Left lung (tissue), 10 donors: ENCODE data around the gene ASCL2. TPM values are rescaled to one million over a fixed set of nuclear protein-coding genes. Genes with fewer than 3 reads are reported as not detected.

Experiments
- ATAC-seq: fragments of 200-7000 bp; cut with Tn5 transposase; one replicate; pipeline ENCODE4 v1.9.1; 2020; ENCODE audit warnings: moderate library complexity
- DNase-seq, 4 donors: peaks; one replicate each; pipeline ENCODE4 v3.0.0-alpha.2; 2013 to 2020
- H3K27ac ChIP-seq, 2 donors: fragments of 200-600 bp; sonication (generic) in 1 of 2; one replicate each; pipeline versions ENCODE4 v1.5.0 to v1.8.0; 2020 to 2021
- H3K27me3 ChIP-seq, 2 donors: fragments of 200-600 bp; sonication (generic) in 1 of 2; one replicate each; pipeline versions ENCODE4 v1.5.0 to v1.8.0; 2020 to 2021
- H3K36me3 ChIP-seq, 2 donors: fragments of 200-600 bp; sonication (generic) in 1 of 2; one replicate each; pipeline versions ENCODE4 v1.5.0 to v1.8.0; 2020 to 2021
- H3K4me1 ChIP-seq, 2 donors: fragments of 200-600 bp; one replicate each; pipeline ENCODE4 v1.8.0; 2021
- H3K4me3 ChIP-seq, 2 donors: fragments of 200-600 bp; sonication (generic) in 1 of 2; one replicate each; pipeline versions ENCODE4 v1.5.0 to v1.8.0; 2020 to 2021; ENCODE audit warnings: mild to moderate bottlenecking in 1 of 2
- H3K9me3 ChIP-seq, 2 donors: fragments of 200-600 bp; sonication (generic) in 1 of 2; one replicate each; pipeline versions ENCODE4 v1.5.0 to v1.8.0; 2020 to 2021
- intact Hi-C, 2 donors: fragments of 100-400 bp; cut with DNase I; formaldehyde crosslinking; loops; one replicate each; pipeline versions ENCODE4 v1.11.2 to v1.14.2; 2022
- polyA plus RNA-seq, 6 donors: library from polyadenylated mRNA; unstranded; fragments of 120-200 nt; gene quantifications; one replicate each; pipeline ENCODE4 v1.2.1, GENCODE V29; 2013; ENCODE audit not compliant: insufficient read length in 6 of 6
- total RNA-seq, 2 donors: library from RNA; stranded (reverse); fragmentation: NEBNext Ultra II Directional; extraction: Animal tissue kit (Norgen Biotek cat#: 25700); gene quantifications; one replicate each; pipeline ENCODE4 v1.2.1, GENCODE V29; 2021
- TF ChIP-seq, protein P1 (sequence below), 2 donors: fragments of 200-600 bp; sonication (generic) in 1 of 2; IDR thresholded peaks; one replicate each; pipeline versions ENCODE4 v1.5.0 to v1.8.0; 2021; ENCODE audit warnings: antibody characterized with exemption in 2 of 2
- donor health status: DM: no; HTN: yes; CAD: no.
- donor health status: DM: no; HTN: no; CAD: no.

ASCL2 gene
- total and polyA plus RNA-seq, 8 donors: 0.50 to 2.3 (median 1.2) TPM

DNA sequence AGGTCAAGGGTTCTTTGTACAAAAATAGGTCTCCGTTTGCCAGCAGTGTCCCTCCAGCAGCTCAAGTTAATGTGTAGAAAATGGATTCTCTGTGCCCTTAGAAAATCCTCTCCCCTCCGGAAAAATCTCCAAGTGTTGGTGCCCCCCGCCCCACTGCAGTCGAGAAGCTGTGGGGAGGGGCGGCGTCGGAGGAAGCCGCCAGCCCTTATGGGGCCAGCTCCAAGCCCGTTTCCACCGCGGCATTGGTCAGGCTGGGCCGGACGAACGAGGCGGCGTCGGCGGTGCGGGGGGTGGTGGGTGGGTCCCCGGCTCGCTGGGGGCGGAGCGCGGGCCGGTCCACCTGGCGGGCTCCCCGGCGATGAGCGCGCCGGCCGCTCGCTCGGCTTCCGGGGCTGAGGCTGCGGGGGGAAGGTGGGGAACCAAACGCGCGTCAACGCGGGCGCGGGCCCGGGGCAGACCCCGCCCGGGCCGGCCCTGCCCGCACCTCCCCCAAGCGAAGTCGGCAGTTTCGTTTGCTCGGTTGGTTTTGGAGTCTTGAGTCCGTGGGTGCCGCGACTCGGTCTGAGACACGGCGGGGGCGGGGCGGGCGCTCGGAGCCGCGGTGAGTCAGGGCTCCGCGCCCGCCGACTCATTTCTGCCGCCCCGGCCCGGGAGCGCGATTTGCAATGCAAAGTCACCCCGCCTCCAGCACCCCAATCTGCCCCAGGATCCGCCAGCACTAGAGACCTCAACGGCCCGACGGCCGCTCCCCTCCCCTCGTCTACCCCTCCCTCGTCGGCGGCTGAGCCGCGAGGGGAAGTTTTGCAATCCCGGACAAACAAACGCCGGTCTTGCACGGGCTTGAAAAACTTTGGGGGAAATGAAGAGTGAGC is 1.4 kb downstream of the ASCL2 start:
- DNase-seq: peak; percentile 36 to 93 (median 77)
- TF ChIP-seq, protein P1, sequence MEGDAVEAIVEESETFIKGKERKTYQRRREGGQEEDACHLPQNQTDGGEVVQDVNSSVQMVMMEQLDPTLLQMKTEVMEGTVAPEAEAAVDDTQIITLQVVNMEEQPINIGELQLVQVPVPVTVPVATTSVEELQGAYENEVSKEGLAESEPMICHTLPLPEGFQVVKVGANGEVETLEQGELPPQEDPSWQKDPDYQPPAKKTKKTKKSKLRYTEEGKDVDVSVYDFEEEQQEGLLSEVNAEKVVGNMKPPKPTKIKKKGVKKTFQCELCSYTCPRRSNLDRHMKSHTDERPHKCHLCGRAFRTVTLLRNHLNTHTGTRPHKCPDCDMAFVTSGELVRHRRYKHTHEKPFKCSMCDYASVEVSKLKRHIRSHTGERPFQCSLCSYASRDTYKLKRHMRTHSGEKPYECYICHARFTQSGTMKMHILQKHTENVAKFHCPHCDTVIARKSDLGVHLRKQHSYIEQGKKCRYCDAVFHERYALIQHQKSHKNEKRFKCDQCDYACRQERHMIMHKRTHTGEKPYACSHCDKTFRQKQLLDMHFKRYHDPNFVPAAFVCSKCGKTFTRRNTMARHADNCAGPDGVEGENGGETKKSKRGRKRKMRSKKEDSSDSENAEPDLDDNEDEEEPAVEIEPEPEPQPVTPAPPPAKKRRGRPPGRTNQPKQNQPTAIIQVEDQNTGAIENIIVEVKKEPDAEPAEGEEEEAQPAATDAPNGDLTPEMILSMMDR (IDR thresholded peaks at IDR 0.05): no peak
- peak overlapping the region; percentile 29 to 52 for H3K4me3 ChIP-seq
- H3K27me3 ChIP-seq: peaks cover 19 to 48% of the 10 kb centered on the region in 2 donors
- no peaks in the 10 kb centered on the region for H3K9me3 ChIP-seq
- intact Hi-C loops: no loop called here
- ATAC-seq: peak; percentile 59
- H3K27ac ChIP-seq: peak overlapping the region in 1 of 2 donors; percentile 88
- H3K4me1 ChIP-seq: peaks cover 10 to 50% of the 10 kb centered on the region in 2 donors
- no peaks in the 10 kb centered on the region for H3K36me3 ChIP-seq

DNA sequence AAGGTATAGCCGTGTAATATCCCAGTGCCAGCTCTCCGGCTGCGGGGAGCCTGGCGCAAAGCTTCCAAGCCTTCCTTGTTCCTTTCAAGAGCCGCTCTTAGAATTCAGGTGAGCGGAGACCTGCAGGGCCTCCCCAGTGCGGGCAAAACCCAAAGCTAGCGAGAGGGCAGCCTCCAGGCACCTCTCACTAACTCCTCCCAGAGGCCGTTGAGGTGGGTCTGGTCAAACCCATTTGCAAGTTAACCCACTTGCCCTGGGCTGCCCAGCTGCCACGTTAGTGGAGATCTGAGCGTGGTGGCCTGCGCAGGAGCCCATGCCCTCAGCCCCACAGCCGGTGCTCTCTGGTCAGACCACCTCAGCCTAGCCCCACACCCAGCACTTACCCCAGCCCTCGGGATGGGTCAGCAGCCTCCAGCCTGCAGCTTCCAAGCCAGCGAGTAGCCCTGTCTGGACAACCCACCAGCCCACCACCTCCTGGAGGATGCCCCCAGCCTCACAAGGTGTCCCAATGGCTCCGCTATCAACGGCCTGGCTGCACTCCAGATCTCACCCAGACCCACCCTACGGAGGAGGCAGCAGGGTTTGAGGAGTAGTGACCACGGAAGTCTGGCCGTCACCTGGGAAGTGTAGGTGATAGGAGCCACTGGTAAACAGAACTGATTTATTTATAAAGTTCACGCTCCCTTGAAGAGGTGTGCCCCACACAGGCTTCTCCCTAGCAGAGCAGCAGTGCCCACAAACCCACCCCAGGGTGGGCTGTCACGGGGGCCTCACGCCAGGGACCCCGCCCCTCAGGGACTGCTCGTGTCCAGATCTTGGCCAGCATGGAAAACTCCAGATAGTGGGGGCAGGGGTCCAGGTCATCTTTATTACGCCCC is 2.3 kb downstream of the ASCL2 start:
- Histone ChIP-seq H3K9me3 (no peaks in the 10 kb centered on the region), H3K4me3 (peak overlapping the region in 1 of 2 donors; percentile 52), H3K4me1 (peaks cover 10 to 50% of the 10 kb centered on the region in 2 donors), H3K27me3 (peaks cover 19 to 48% of the 10 kb centered on the region in 2 donors), H3K27ac (peak overlapping the region in 1 of 2 donors; percentile 88), H3K36me3 (no peaks in the 10 kb centered on the region)
- ATAC-seq: no peak
- DNase-seq: peak in 1 of 4 donors; percentile 40
- TF ChIP-seq, protein P1 (IDR thresholded peaks at IDR 0.05): no peak
- intact Hi-C loops: no loop called here

DNA sequence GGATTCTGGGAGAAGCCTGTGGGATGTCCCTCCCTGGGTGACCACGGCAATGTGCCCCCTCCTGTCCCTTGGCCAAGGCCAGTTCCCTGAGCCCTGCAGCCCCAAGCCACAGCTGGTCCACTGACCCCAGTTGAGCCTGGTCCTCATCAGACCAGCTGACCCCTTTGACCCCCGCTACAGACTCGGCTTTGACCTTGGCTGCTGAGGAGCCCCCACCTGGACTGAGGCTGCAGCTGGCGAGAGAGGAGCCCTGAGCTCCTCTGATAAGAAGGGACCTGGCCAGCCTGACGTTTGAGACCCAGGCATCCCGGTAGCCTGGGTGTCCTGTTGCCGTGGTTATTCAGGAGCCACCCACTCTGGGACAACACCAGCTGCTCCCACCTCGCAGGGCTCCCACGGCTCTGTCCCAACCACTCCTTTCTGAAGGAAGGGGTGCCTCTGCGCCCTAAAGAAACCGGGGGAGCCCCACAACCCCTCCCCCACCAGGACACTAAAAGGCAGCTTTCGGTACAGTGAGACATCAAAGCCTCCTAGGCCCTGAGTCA is 3.0 kb downstream of the ASCL2 start:
- H3K27ac ChIP-seq: no peak overlapping the region
- H3K4me1 ChIP-seq: peaks cover 10 to 50% of the 10 kb centered on the region in 2 donors
- H3K9me3 ChIP-seq: no peaks in the 10 kb centered on the region
- peaks cover 19 to 46% of the 10 kb centered on the region in 2 donors for H3K27me3 ChIP-seq
- TF ChIP-seq, protein P1 (IDR thresholded peaks at IDR 0.05): no peak
- intact Hi-C loops: no loop called here
- DNase-seq (peak in 1 of 4 donors; percentile 69), ATAC-seq (no peak)
- H3K36me3 ChIP-seq: no peaks in the 10 kb centered on the region
- H3K4me3 ChIP-seq: no peak overlapping the region

DNA sequence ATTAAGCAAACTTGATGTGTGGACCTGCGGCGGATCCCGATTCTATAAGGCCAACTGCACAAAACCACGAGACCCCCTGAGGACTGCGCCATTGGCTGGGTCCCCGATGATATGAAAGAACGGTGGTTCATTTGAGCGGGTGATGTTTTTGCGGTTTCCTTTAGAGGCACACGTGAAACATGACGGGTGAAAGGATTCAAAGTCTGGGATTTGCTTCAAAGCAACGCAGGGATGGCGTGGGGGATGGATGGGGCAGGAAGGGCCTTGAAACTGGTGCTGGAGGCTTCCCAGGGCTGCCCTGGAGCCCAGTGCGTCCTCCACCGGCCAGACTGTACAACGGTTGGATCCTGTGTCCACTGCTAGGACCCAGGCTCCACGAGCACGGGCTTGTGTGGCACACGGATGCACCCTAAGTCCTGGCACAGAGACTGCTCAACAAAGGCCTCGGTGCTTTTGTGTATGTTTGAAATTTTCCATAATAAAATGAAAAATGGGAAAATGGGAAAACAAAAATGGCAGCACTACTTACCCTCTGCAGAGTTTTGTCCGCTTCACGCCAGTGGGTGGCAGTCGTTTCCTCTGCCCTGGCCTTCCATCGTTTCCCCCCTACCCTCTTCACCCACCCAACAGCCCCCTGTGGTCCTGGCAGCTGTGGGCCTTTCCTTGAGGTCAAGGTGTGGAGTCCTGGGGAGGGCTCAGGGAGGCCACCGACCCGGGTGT is 3.6 kb downstream of the ASCL2 start:
- TF ChIP-seq, protein P1 (IDR thresholded peaks at IDR 0.05): no peak
- peaks cover 10 to 50% of the 10 kb centered on the region in 2 donors for H3K4me1 ChIP-seq
- peaks cover 19 to 40% of the 10 kb centered on the region in 2 donors for H3K27me3 ChIP-seq
- intact Hi-C loops: no loop called here
- H3K36me3 ChIP-seq: no peaks in the 10 kb centered on the region
- ATAC-seq: no peak
- H3K27ac ChIP-seq: no peak overlapping the region
- no peak overlapping the region for H3K4me3 ChIP-seq
- H3K9me3 ChIP-seq: no peaks in the 10 kb centered on the region
- no peak for DNase-seq
